ENCODE measurements around the gene ALDOB. TPM values are rescaled to one million over a fixed set of nuclear protein-coding genes. Genes with fewer than 3 reads are reported as not detected.

Gene ALDOB
- total and polyA plus RNA-seq, 2 of the 13 experiments (the other 11 are each of a cell fraction or from before 2014, with no cell fraction given), result 0.29 to 0.97 TPM

DNA sequence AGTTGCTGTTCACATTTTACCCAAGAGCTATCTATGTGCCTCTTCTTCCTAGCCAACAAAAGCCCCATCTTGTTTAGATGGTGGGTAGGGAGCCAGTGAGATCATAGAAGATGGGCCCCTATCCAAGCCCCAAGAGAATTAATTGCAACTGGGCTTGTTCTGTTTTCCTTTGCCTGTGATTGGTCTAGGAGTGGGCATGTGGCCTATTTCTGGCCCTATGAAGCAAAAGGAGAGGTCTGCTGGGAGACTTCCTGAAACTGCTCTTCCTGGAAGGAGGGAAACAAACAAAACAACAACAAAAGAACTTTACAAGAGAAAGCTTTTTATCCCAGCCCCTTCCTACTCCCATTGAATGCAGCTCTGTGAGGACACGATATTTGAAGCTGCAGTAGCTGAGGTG, 32.5 kb upstream of the ALDOB start:
- H3K4me2 ChIP-seq (ENCODE audit: low read depth, low read length), result no peak overlapping the region
- WGBS (ENCODE audit: low lambda C conversion rate), result 57% methylated on average over 1 of the region's 1 CpG
- no peak for TF ChIP-seq PAWR (CRISPR knock-in tag; IDR thresholded peaks at IDR 0.05; ENCODE audit: borderline replicate concordance)
- TF ChIP-seq, protein P1, sequence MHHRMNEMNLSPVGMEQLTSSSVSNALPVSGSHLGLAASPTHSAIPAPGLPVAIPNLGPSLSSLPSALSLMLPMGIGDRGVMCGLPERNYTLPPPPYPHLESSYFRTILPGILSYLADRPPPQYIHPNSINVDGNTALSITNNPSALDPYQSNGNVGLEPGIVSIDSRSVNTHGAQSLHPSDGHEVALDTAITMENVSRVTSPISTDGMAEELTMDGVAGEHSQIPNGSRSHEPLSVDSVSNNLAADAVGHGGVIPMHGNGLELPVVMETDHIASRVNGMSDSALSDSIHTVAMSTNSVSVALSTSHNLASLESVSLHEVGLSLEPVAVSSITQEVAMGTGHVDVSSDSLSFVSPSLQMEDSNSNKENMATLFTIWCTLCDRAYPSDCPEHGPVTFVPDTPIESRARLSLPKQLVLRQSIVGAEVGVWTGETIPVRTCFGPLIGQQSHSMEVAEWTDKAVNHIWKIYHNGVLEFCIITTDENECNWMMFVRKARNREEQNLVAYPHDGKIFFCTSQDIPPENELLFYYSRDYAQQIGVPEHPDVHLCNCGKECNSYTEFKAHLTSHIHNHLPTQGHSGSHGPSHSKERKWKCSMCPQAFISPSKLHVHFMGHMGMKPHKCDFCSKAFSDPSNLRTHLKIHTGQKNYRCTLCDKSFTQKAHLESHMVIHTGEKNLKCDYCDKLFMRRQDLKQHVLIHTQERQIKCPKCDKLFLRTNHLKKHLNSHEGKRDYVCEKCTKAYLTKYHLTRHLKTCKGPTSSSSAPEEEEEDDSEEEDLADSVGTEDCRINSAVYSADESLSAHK (CRISPR knock-in tag; IDR thresholded peaks at IDR 0.05; ENCODE audit: borderline replicate concordance), result no peak
- no peak for TF ChIP-seq MAFK (conservative IDR thresholded peaks at IDR 0.05 in 1 of 2, IDR thresholded peaks at IDR 0.05 in 1 of 2; ENCODE audit: low read length in 2 of 2)
- no peak for TF ChIP-seq KAT2B (IDR thresholded peaks at IDR 0.05; ENCODE audit: borderline replicate concordance, low read depth, low read length)
- TF ChIP-seq ZNF383 (CRISPR knock-in tag; IDR thresholded peaks at IDR 0.05; ENCODE audit: borderline replicate concordance), result no peak
- TF ChIP-seq, protein P2, sequence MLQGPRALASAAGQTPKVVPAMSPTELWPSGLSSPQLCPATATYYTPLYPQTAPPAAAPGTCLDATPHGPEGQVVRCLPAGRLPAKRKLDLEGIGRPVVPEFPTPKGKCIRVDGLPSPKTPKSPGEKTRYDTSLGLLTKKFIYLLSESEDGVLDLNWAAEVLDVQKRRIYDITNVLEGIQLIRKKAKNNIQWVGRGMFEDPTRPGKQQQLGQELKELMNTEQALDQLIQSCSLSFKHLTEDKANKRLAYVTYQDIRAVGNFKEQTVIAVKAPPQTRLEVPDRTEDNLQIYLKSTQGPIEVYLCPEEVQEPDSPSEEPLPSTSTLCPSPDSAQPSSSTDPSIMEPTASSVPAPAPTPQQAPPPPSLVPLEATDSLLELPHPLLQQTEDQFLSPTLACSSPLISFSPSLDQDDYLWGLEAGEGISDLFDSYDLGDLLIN (CRISPR knock-in tag; IDR thresholded peaks at IDR 0.05; ENCODE audit: borderline replicate concordance), result no peak
- peaks cover 14% of the 10 kb centered on the region; the same call in 1 of the 2 replicates for H3K4me1 ChIP-seq (ENCODE audit: insufficient read depth, low read length)
- intact Hi-C loops (cut with micrococcal nuclease; ENCODE audit: unreplicated experiment), result no loop called here
- no peak for DNase-seq (ENCODE audit: low spot score)
- ATAC-seq, result no peak
- H3K9me3 ChIP-seq (ENCODE audit: low read length), result no peaks in the 10 kb centered on the region
- H3K36me3 ChIP-seq (replicated peaks in 1 of 2; ENCODE audit: control insufficient read depth in 1 of 2, insufficient read depth in 2 of 2, low read length in 2 of 2), result no peaks in the 10 kb centered on the region
- 0 out of 5 replicates have a peak, but pooled peaks cover 0 to 2% of the 10 kb centered on the region in 2 experiments for H3K27me3 ChIP-seq (ENCODE audit: control insufficient read depth in 1 of 2, insufficient read depth in 2 of 2, low read length in 2 of 2)
- POLR2A ChIA-PET, result no interaction called here
- no TSS peak for BruUV-seq (replicated peaks)
- in situ Hi-C loops (cut with HindIII; ENCODE audit: extremely low pct_ligation_motif_present, low pct_unique_long_range_greater_than_20kb), result no loop called here
- CTCF ChIA-PET (ENCODE audit: low intra/inter-chr PET ratio, low total read pairs), result no interaction called here
- H2AFZ ChIP-seq (ENCODE audit: low read length), result no peak overlapping the region
- H3K79me2 ChIP-seq (ENCODE audit: insufficient read depth, low read length), result no peaks in the 10 kb centered on the region
- no peak overlapping the region for H3K4me3 ChIP-seq (replicated peaks in 1 of 3; ENCODE audit: insufficient read depth in 1 of 3, low read depth in 2 of 3, low read length in 3 of 3)
- no peaks in the 10 kb centered on the region for H4K20me1 ChIP-seq (ENCODE audit: insufficient read depth, low read length)
- no peak overlapping the region for H3K27ac ChIP-seq (ENCODE audit: extremely low read length, insufficient read depth, low read length)
- FAIRE-seq, result no peak
- no peak overlapping the region for H3K9ac ChIP-seq (ENCODE audit: insufficient read depth, low read depth, low read length)
